CD4-positive, CD25-positive, alpha-beta regulatory T cell (primary cell): Measurements from ENCODE around the gene JPH3. TPM values are rescaled to one million over a fixed set of nuclear protein-coding genes. Genes with fewer than 3 reads are reported as not detected.

ENCODE experiments used
- ATAC-seq, 2 donors: fragments of 150-1000 bp; cut with Tn5 transposase; one replicate each; pipeline ENCODE4 v1.10.0; 2021; ENCODE audit warnings: low read depth in 2 of 2, moderate number of reproducible peaks in 2 of 2, moderate library complexity in 1 of 2
- DNase-seq, 3 donors: peaks; one replicate each; pipeline versions ENCODE4 v3.0.0 to v3.0.0-alpha.2; 2012 to 2022; ENCODE audit warnings: mixed read lengths in 1 of 3
- H3K27ac ChIP-seq: one replicate; pipeline ENCODE4 v1.7.0; 2013; ENCODE audit warnings: mild to moderate bottlenecking, low read length; ENCODE audit not compliant: insufficient read depth, poor library complexity, severe bottlenecking
- H3K27me3 ChIP-seq: one replicate; pipeline ENCODE4 v1.7.0; 2013; ENCODE audit warnings: low read length; ENCODE audit not compliant: control insufficient read depth, insufficient read depth
- H3K36me3 ChIP-seq: one replicate; pipeline ENCODE4 v1.7.0; 2013; ENCODE audit warnings: mild to moderate bottlenecking, low read length, moderate library complexity; ENCODE audit not compliant: control insufficient read depth, insufficient read depth
- H3K4me1 ChIP-seq: 2 replicates; pipeline ENCODE4 v1.7.0; 2013; ENCODE audit warnings: mild to moderate bottlenecking, low read length; ENCODE audit not compliant: insufficient read depth, control insufficient read depth, poor library complexity, severe bottlenecking
- H3K4me3 ChIP-seq: one replicate; pipeline ENCODE4 v1.7.0; 2013; ENCODE audit warnings: low read depth, mild to moderate bottlenecking, low read length, moderate library complexity
- H3K9me3 ChIP-seq, 2 experiments: 1 replicate in 1 of 2; 2 replicates in 1 of 2; pipeline ENCODE4 v1.7.0; 2013; ENCODE audit warnings: low read length in 2 of 2, mild to moderate bottlenecking in 1 of 2, moderate library complexity in 1 of 2; ENCODE audit not compliant: control insufficient read depth in 2 of 2
- H3K27ac Mint-ChIP-seq, 3 donors: one replicate each; pipeline ENCODE4 v1.8.0; 2020 to 2022; ENCODE audit warnings: mild to moderate bottlenecking in 3 of 3, mixed read lengths in 3 of 3, moderate library complexity in 2 of 3
- H3K27me3 Mint-ChIP-seq: one replicate; pipeline ENCODE4 v1.8.0; 2022; ENCODE audit warnings: mild to moderate bottlenecking, mixed read lengths
- H3K36me3 Mint-ChIP-seq: one replicate; pipeline ENCODE4 v1.8.0; 2020; ENCODE audit warnings: mixed read lengths
- H3K4me1 Mint-ChIP-seq, 4 donors: one replicate each; pipeline ENCODE4 v1.8.0; 2020 to 2022; ENCODE audit warnings: mixed read lengths in 4 of 4, mild to moderate bottlenecking in 1 of 4
- H3K4me3 Mint-ChIP-seq, 4 donors: one replicate each; pipeline ENCODE4 v1.8.0; 2020 to 2022; ENCODE audit warnings: mild to moderate bottlenecking in 4 of 4, mixed read lengths in 4 of 4, moderate library complexity in 3 of 4
- H3K9me3 Mint-ChIP-seq, 7 donors: one replicate each; pipeline ENCODE4 v1.8.0; 2020 to 2022; ENCODE audit warnings: mixed read lengths in 7 of 7, mild to moderate bottlenecking in 3 of 7, moderate library complexity in 2 of 7
- polyA plus RNA-seq, 4 donors: library from polyadenylated mRNA; unstranded; fragments of 300-500 nt; fragmentation: Illumina TruSeq; gene quantifications; one replicate each; pipeline ENCODE4 v1.2.3, GENCODE V29; 2021
- total RNA-seq: library from RNA; stranded (reverse); gene quantifications from one replicate; pipeline ENCODE4 v1.2.3, GENCODE V29; 2022

Gene JPH3
- total and polyA plus RNA-seq, 5 donors from 2014 or later, result not detected

DNA sequence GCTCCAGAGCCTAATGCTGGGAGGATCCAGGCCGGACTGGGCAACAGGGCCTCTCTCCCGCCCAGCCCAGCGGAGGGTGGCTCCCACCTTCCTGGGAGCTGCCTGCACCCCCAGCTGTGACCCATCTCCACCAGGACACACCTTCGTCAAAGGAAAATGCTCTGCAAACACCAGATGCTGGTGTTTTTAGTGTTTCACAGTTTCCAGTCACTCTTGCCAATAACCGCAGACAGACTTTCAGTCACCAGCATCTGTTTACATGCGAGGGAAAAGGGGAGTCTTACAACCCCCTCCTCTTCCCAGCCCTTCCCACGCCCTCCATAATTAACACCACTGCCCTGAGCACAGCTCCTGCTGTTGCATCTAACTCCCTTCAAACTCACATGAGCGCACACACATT is 138.1 kb downstream of the JPH3 start:
- Histone ChIP-seq H3K27ac (no peak overlapping the region), H3K4me1 (no peaks in the 10 kb centered on the region), H3K9me3 (no peaks in the 10 kb centered on the region), H3K4me3 (no peak overlapping the region), H3K36me3 (peaks cover 53% of the 10 kb centered on the region), H3K27me3 (no peaks in the 10 kb centered on the region)
- H3K27ac Mint-ChIP-seq, result no peak overlapping the region
- DNase-seq (no peak), ATAC-seq (no peak)
- H3K36me3 Mint-ChIP-seq, result peaks cover 26% of the 10 kb centered on the region
- no peaks in the 10 kb centered on the region for H3K9me3 Mint-ChIP-seq
- H3K4me3 Mint-ChIP-seq, result no peak overlapping the region
- no peaks in the 10 kb centered on the region for H3K27me3 Mint-ChIP-seq
- H3K4me1 Mint-ChIP-seq, result peaks cover 5 to 16% (median 10%) of the 10 kb centered on the region in 4 donors

DNA sequence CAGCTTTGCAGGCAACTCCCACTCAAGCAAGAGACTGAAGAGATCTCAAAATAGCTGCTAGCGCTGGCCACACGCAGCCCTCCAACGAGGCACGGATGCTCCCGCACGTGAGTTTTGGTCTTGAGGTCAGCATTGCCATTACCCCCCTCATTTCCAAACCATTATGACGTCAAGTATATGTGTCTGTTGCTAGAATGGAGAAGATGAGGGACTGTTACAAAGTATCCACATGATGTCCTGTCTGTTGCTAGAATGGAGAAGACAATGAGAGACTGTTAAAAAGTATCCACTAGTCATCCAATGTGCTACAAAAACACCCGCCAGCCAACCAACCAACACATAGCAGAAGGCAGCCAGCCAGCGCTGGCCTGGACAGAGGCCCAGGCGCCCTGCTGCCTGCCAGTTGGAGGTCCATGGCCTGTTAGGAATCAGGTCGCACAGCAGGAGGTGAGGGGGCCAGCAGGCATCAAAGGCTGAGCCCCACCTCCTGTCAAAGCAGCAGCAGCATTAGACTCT is 138.7 kb downstream of the JPH3 start:
- no peak for ATAC-seq
- Mint-ChIP-seq H3K4me1 (peaks cover 2 to 14% (median 7%) of the 10 kb centered on the region in 4 donors), H3K27me3 (no peaks in the 10 kb centered on the region), H3K36me3 (peaks cover 31% of the 10 kb centered on the region), H3K9me3 (no peaks in the 10 kb centered on the region), H3K27ac (no peak overlapping the region), H3K4me3 (no peak overlapping the region)
- no peak overlapping the region for H3K4me3 ChIP-seq
- no peak for DNase-seq
- no peaks in the 10 kb centered on the region for H3K9me3 ChIP-seq
- H3K4me1 ChIP-seq, result no peaks in the 10 kb centered on the region
- H3K27me3 ChIP-seq, result no peaks in the 10 kb centered on the region
- peaks cover 56% of the 10 kb centered on the region for H3K36me3 ChIP-seq
- H3K27ac ChIP-seq, result no peak overlapping the region

DNA sequence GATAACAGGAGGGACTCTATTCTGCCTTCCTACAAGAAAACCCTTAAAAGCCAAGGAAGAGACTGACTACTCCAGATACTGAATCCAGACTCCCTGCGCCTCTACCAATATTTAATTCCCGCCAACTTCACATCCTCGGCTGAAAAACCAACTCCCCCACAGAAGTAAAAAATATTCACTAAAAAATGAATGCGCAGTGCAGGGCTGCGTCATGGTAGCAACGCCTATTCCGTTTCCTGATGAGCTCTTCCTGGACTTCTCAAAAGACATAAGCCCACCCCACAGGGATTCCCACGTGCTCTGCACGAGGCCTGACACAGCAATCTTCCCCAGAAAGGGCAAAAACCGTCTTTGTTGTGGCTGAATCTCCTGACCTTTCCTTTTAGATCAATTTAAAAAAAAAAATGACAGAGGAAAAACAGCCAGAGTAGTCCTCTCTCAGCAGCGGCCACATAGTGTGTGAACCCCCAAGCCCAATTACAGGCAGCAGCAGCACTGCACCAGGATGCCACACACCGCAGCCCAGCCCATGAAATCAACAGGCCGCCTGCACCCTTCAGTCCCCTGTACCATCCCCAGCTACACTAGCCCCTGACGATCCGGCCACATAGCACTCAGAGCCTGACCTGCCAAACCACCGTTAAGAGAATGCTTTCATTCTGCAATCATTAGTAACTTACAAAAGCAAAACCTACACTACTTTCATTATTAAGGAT is 139.6 kb downstream of the JPH3 start:
- Histone ChIP-seq H3K36me3 (peaks cover 61% of the 10 kb centered on the region), H3K27me3 (no peaks in the 10 kb centered on the region), H3K4me3 (no peak overlapping the region), H3K9me3 (no peaks in the 10 kb centered on the region), H3K27ac (no peak overlapping the region), H3K4me1 (no peaks in the 10 kb centered on the region)
- Mint-ChIP-seq H3K4me1 (peaks cover 0 to 12% (median 7%) of the 10 kb centered on the region in 4 donors), H3K27ac (peak overlapping the region in 2 of 3 donors; percentile 55 to 72), H3K4me3 (no peak overlapping the region), H3K9me3 (no peaks in the 10 kb centered on the region), H3K27me3 (no peaks in the 10 kb centered on the region), H3K36me3 (peaks cover 38% of the 10 kb centered on the region)
- ATAC-seq (no peak), DNase-seq (no peak)

DNA sequence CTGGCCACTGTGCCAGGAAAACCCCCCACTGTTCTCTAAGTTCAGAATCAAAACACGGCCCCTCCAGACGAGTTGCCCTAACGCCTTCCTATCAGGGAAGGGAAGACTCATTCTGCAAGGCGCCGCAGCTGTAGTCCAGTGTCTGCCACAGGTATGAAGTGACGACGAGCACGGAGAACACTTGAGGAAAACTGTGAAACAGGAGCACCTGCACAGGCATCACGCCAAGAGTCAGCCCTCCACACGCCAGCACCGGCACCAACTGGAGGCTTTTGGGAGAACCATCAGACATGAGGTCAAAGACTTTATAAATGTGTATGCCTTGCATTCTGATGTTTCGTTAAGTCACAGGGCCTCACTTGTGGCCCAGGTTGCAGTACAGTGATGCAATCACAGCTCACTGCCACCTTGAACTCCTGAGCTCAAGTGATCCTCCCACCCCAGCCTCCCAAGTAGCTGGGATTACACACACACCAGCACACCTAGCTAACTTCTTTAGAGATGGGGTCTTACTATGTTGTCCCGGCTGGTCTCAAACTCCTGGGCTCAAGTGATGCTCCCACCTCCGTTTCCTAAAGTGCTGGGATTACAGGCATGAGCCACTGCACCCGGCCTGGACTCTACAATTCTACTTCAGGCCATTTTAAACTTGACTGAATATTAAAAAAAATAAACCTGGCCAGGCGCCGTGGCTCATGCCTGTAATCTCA is 140.6 kb downstream of the JPH3 start:
- Mint-ChIP-seq H3K9me3 (no peaks in the 10 kb centered on the region), H3K4me3 (no peak overlapping the region), H3K36me3 (peaks cover 44% of the 10 kb centered on the region), H3K27me3 (no peaks in the 10 kb centered on the region), H3K27ac (no peak overlapping the region), H3K4me1 (peaks cover 0 to 13% (median 7%) of the 10 kb centered on the region in 4 donors)
- ATAC-seq (no peak), DNase-seq (no peak)
- Histone ChIP-seq H3K27ac (no peak overlapping the region), H3K4me1 (no peaks in the 10 kb centered on the region), H3K27me3 (no peaks in the 10 kb centered on the region), H3K36me3 (peaks cover 67% of the 10 kb centered on the region), H3K9me3 (no peaks in the 10 kb centered on the region), H3K4me3 (no peak overlapping the region)

DNA sequence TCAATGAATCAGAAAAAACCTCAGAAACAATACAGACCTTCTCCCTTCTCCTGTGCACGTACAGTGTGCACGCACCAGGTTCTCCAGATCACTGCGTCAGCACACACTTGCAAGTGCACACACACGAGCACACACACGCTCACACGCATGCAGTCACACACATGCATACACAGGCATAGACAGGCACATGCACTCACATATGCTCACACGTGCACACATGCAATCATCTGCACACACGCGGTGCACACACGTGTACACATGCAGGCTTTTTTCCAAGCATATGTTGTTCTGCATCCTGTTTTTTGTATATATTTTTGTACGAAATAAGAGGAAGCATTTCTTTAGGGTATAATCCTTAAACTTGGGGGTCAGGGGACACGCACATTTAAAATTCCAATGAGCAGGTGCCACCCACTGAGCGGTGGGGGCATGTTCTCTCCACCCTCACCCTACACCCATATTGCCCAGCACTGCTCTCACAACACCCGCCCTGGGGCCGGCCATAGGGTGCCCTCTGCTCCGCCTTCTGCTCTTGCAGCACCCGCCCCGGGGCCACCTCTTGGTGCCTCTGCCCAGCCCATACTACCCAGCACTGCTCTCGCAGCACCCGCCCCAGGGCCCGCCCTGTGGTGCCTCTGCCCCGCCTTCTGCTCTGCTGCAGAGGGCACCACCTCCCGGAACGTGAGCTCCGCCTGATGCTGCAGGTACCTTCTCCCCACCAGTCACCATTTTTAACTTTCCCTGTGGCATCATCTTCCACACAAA is 142.6 kb downstream of the JPH3 start:
- Histone ChIP-seq H3K36me3 (peaks cover 81% of the 10 kb centered on the region), H3K9me3 (no peaks in the 10 kb centered on the region), H3K27me3 (no peaks in the 10 kb centered on the region), H3K27ac (no peak overlapping the region), H3K4me3 (no peak overlapping the region), H3K4me1 (no peaks in the 10 kb centered on the region)
- Mint-ChIP-seq H3K4me3 (no peak overlapping the region), H3K9me3 (no peaks in the 10 kb centered on the region), H3K27me3 (no peaks in the 10 kb centered on the region), H3K36me3 (peaks cover 56% of the 10 kb centered on the region), H3K4me1 (peaks cover 0 to 15% (median 7%) of the 10 kb centered on the region in 4 donors), H3K27ac (no peak overlapping the region)
- ATAC-seq, result no peak
- DNase-seq, result no peak

DNA sequence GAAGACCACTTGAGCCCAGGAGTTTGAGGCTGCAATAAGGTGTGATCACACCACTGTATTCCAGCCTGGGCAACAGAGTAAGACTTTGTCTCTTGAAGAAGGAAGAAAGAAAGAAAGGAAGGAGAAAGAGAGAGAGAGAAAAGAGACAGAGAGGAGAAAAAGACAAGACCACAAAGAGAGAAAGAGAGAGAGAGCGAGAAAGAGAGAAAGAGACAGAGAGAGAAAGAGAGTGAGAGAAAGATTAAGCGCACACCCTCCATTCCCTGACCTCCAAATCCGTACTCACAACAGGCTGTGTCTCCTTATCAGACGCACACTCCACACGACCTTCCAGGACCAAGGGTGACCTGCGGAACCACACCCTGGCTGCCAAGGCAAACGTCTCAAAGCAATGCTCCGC is 143.9 kb downstream of the JPH3 start:
- H3K9me3 Mint-ChIP-seq, result no peaks in the 10 kb centered on the region
- no peaks in the 10 kb centered on the region for H3K27me3 Mint-ChIP-seq
- no peak overlapping the region for H3K27ac Mint-ChIP-seq
- Histone ChIP-seq H3K36me3 (peaks cover 80% of the 10 kb centered on the region), H3K27me3 (no peaks in the 10 kb centered on the region), H3K4me3 (no peak overlapping the region), H3K4me1 (no peaks in the 10 kb centered on the region), H3K27ac (no peak overlapping the region), H3K9me3 (no peaks in the 10 kb centered on the region)
- H3K4me3 Mint-ChIP-seq, result no peak overlapping the region
- peaks cover 0 to 12% (median 4%) of the 10 kb centered on the region in 4 donors for H3K4me1 Mint-ChIP-seq
- ATAC-seq (no peak), DNase-seq (no peak)
- H3K36me3 Mint-ChIP-seq, result peaks cover 59% of the 10 kb centered on the region
